GM12801 (cell line): ENCODE results near the gene LRRC8E.

ENCODE experiments used
- TF ChIP-seq, protein P1 (sequence below): IDR thresholded peaks from one replicate; pipeline ENCODE4 v1.5.1; 2011; ENCODE audit warnings: control low read depth; ENCODE audit not compliant: insufficient read length; ENCODE audit errors: extremely low read depth

Gene LRRC8E

DNA sequence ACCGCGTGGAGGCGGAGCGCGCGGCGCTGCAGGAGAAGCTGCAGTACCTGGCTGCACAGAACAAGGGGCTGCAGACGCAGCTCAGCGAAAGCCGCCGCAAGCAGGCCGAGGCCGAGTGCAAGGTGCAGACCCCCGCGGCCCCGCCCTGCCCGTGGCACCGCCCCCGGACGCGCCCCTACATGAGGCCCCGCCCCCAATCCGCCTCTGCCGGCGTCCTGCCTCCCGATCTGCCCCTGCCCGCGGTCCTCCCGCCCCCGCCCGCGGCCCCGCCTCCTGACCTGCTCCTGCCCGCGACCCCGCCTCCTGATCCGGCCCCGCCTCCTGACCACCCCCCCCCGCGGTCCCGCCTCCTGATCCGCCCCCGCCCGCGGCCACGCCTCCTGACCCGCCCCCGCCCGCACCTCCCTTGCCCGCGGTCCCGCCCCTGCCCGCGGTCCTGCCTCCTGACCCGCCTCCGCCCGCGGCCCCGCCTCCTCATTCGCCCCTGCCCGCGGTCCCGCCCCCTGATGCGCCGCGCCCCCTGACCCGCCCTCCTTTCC is 25.8 kb upstream of the LRRC8E start:
- TF ChIP-seq, protein P1, sequence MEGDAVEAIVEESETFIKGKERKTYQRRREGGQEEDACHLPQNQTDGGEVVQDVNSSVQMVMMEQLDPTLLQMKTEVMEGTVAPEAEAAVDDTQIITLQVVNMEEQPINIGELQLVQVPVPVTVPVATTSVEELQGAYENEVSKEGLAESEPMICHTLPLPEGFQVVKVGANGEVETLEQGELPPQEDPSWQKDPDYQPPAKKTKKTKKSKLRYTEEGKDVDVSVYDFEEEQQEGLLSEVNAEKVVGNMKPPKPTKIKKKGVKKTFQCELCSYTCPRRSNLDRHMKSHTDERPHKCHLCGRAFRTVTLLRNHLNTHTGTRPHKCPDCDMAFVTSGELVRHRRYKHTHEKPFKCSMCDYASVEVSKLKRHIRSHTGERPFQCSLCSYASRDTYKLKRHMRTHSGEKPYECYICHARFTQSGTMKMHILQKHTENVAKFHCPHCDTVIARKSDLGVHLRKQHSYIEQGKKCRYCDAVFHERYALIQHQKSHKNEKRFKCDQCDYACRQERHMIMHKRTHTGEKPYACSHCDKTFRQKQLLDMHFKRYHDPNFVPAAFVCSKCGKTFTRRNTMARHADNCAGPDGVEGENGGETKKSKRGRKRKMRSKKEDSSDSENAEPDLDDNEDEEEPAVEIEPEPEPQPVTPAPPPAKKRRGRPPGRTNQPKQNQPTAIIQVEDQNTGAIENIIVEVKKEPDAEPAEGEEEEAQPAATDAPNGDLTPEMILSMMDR, result no peak

DNA sequence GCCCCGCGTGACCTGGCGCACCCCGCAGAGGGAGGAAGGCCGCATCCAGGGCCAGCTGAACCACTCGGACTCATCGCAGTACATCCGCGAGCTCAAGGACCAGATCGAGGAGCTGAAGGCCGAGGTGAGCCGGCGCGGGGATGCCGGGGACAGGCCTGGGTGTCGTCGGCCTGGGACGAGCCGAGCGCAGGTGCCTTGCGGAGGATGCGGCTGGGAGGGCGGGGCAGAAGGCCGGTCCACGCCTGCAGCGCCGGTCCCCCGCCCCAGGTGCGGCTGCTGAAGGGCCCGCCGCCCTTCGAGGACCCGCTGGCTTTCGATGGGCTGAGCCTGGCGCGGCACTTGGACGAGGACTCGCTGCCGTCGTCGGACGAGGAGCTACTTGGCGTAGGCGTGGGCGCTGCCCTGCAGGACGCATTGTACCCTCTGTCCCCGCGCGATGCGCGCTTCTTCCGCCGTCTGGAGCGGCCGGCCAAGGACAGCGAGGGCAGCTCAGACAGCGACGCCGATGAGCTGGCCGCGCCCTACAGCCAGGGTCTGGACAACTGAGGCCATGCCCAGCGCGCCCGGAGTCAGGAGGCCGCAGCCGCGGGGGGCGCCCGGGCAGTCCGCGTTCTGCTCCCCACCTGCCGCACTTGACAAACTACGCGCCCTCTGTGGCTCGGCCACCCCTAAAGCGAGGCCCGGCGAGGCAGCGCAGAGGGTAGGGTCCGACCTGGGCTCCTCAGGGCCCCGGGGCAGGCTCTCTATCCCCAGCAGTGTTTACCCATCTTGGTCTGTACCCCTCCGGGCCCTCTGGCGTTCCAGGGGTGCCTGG is 24.9 kb upstream of the LRRC8E start:
- TF ChIP-seq, protein P1, result no peak

DNA sequence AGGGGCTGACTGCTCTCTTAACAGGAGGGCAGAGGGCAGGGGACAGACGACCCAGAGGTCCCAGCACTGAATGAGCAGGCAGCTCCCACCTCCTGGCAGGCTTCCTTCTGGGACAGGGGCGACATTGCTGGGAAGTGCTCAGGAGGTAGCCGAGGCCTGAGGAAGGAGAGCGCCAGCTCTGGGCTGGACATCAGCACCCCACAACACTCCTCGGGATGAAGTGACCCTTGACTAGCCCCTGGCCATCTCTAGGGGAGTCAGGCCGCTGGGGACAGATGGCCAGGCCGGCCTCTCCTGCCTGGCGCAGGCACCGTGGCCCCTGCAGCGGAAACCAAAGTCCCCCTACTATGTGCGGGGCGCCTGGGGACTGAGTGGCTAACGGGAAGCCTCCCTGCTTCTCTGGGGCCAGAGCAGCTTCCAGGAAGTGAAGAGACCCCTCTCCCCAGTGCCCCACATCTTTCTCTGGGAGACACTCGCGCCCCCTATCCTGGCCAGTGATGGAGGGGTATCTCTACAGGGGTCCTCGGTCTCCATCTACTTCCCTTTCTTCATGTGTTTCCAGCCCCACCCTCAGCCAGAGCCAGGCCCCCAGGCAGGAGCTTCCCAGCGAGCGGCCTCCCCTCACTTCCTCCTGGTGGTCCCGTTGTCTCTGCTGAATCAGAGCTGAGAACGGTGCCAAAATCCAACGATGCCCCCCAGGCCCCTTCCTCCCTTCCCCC is 24.2 kb upstream of the LRRC8E start:
- TF ChIP-seq, protein P1, result no peak

DNA sequence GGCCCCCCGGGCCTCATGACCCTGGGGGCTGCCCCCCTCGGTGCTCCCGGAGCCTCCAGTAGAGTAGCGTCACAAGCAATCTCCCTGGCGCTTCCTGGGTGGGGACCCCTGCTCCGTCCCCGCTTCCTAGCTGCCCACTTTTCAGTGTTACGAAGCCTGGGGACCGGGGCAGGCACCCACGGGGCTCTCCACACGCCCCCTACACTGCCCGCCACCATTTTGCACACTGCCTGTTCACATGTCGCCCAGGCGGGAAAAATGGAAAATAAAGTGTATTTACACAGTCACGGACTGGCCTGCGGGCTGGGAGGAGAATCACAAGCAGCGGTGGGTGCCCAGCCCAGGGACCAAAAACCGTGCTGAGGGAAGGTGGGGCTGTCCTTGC is 23.6 kb upstream of the LRRC8E start:
- TF ChIP-seq, protein P1, result no peak

DNA sequence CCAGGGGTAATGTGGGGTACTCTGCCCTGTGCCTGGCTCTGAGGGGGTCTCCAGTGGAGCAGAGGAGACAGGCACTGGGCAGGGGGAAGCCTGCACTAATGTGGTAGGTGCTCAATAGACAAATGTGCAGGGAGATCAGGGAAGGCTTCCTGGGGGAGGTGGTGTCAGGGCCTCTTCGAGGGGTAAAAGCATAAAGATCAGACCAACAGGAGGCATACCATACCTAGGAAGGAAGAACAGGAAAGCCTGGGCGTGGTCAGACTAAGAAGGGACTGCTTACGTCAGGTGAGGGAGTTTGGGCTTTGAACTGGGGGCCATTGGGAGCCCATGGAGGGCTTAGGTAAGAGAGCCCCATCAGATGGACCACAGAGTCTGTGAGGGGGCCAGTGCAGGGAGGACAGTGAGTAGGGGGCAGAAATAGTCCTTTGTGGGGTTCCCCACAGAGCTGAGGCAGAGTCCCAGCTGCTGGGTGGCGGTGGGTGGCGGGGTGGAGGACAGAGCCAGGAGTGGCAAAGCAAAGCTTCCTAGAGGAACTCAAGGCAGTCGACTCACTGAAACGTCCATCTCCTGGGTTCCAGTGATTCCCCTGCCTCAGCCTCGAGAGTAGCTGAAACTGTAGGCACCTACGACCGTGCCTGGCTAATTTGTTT is 22.9 kb upstream of the LRRC8E start:
- TF ChIP-seq, protein P1, result no peak

DNA sequence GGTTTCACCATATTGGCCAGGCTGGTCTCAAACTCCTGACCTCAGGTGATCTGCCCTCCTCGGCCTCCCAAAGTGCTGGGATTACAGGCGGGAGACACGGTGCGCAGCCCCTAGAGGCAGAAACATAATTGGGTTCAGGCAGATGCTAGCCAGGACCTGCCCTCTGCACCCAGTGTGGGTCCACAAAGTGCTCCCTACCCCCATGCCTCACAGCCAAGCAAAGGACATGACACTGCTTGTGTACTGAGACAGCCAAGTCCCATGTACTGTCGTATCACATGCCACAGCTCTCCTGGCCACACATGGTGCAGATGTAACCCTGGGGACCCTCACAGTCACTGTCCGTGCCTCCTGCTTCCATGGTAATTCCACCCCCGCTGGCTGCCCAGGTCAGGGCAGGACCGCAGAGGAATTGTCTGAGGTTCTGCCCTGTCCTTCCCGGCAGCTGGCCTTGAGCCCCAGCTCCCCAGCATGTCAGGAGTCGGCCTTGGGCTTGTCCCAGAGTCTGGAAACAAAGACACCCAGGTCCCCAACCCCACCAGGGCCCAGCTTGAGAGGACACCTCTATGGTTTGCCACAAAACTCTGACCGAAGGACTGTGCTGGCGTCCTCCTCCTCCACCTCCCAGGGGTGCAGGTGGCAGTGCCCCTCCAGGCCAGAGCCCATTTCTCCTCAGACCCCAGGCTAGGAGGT is 21.8 kb upstream of the LRRC8E start:
- TF ChIP-seq, protein P1, result no peak
